ENCODE measurements around the gene PTPN22. TPM values are rescaled to one million over a fixed set of nuclear protein-coding genes. Genes with fewer than 3 reads are reported as not detected.

PTPN22 gene
- total RNA-seq, 2 experiments from 2014 or later, result 27.5 to 53.5 TPM

DNA sequence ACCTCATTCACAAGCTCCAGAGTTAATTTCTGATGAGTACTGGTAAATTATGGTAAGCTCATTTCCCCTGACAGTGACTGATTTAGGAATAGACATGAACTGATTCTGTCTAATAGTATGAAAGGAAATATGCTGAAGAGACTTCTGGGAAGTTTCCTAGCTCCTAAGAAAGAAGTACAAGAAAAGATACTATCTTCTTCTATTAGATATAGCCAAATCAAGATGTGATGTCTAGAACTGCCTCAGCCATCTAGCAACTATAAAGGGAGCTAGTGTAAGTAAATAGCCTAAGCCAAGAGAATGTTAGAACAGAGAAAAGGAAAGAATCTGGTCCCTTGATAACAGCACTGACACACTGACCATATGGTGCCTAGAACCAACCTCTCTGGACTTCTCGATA lies 101.5 kb downstream of the PTPN22 start:
- TF ChIP-seq EZH2phosphoT487 (IDR thresholded peaks at IDR 0.05; ENCODE audit: borderline replicate concordance, low read depth, low read length), result no peak
- Histone ChIP-seq H4K20me1 (ENCODE audit: insufficient read depth, low read length) (no peaks in the 10 kb centered on the region), H3K27ac (ENCODE audit: low read depth, low read length, poor library complexity, severe bottlenecking) (no peak overlapping the region), H2AFZ (ENCODE audit: low read length) (no peak overlapping the region), H3K79me2 (ENCODE audit: insufficient read depth, low read depth, low read length) (peaks cover 6% of the 10 kb centered on the region; the same call in 1 of the 2 replicates), H3K4me2 (ENCODE audit: low read length) (no peak overlapping the region), H3K36me3 (ENCODE audit: insufficient read depth, low read length) (peaks cover 70% of the 10 kb centered on the region), H3K9me3 (ENCODE audit: low read length) (no peaks in the 10 kb centered on the region), H3K4me1 (ENCODE audit: insufficient read depth, low read length, poor library complexity, severe bottlenecking) (no peaks in the 10 kb centered on the region), H3K4me3 (ENCODE audit: low read depth, low read length, poor library complexity, severe bottlenecking) (no peak overlapping the region), H3K9me2 (ENCODE audit: insufficient read depth, low read length) (no peaks in the 10 kb centered on the region)
- no peak for DNase-seq (ENCODE audit: low spot score)
- BruUV-seq (replicated peaks), result no TSS peak
- intact Hi-C loops (cut with micrococcal nuclease; ENCODE audit: unreplicated experiment), result no loop called here
- ChIA-PET CTCF (ENCODE audit: unreplicated experiment) (no interaction called here), POLR2A (interaction anchor here (0.5 to 1.6 kb wide), 6 partner anchors 8 to 207 kb away, joined by 3 to 8 read pairs (median 4); no protein-coding TSS in a partner anchor)

DNA sequence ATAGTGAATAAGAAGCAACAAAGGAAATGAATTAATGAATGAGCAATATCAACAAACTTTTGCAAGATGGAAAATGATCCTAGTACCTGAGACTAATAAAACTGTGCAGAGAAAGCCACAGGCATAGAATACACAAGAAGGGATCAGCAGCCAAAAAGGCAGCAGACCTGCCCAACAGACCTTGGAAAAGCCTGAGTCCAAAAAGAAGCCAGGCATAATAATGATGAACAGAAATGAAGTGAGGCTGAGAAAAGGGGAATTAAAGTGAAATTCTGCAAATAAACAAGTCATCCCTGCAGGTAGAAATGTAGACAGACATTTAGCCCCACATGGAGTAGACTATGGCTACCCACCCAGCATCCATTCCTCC lies 101.9 kb downstream of the PTPN22 start:
- no peaks in the 10 kb centered on the region for H4K20me1 ChIP-seq (ENCODE audit: insufficient read depth, low read length)
- ChIA-PET POLR2A (interaction anchor here (0.9 to 1.6 kb wide), 3 partner anchors 9 to 22 kb away, joined by 3 to 6 read pairs (median 5); no protein-coding TSS in a partner anchor), CTCF (ENCODE audit: unreplicated experiment) (no interaction called here)
- H3K4me2 ChIP-seq (ENCODE audit: low read length), result no peak overlapping the region
- no peak for DNase-seq (ENCODE audit: low spot score)
- H3K27ac ChIP-seq (ENCODE audit: low read depth, low read length, poor library complexity, severe bottlenecking), result no peak overlapping the region
- H3K36me3 ChIP-seq (ENCODE audit: insufficient read depth, low read length), result peaks cover 74% of the 10 kb centered on the region
- no peak overlapping the region for H3K4me3 ChIP-seq (ENCODE audit: low read depth, low read length, poor library complexity, severe bottlenecking)
- intact Hi-C loops (cut with micrococcal nuclease; ENCODE audit: unreplicated experiment), result no loop called here
- H3K79me2 ChIP-seq (ENCODE audit: insufficient read depth, low read depth, low read length), result peaks cover 6% of the 10 kb centered on the region; the same call in 1 of the 2 replicates
- H3K9me3 ChIP-seq (ENCODE audit: low read length), result no peaks in the 10 kb centered on the region
- no TSS peak for BruUV-seq (replicated peaks)
- TF ChIP-seq CTCF (conservative IDR thresholded peaks at IDR 0.05; ENCODE audit: low read length) (no peak), EZH2phosphoT487 (IDR thresholded peaks at IDR 0.05; ENCODE audit: borderline replicate concordance, low read depth, low read length) (no peak)
- H3K9me2 ChIP-seq (ENCODE audit: insufficient read depth, low read length), result no peaks in the 10 kb centered on the region
- H3K4me1 ChIP-seq (ENCODE audit: insufficient read depth, low read length, poor library complexity, severe bottlenecking), result no peaks in the 10 kb centered on the region
- H2AFZ ChIP-seq (ENCODE audit: low read length), result no peak overlapping the region

- Histone ChIP-seq H3K9me3 (ENCODE audit: low read length) (no peaks in the 10 kb centered on the region), H3K9me2 (ENCODE audit: insufficient read depth, low read length) (no peaks in the 10 kb centered on the region), H3K4me1 (ENCODE audit: insufficient read depth, low read length, poor library complexity, severe bottlenecking) (no peaks in the 10 kb centered on the region), H3K36me3 (ENCODE audit: insufficient read depth, low read length) (peaks cover 78% of the 10 kb centered on the region), H2AFZ (ENCODE audit: low read length) (no peak overlapping the region), H3K4me3 (ENCODE audit: low read depth, low read length, poor library complexity, severe bottlenecking) (no peak overlapping the region), H3K4me2 (ENCODE audit: low read length) (no peak overlapping the region), H4K20me1 (ENCODE audit: insufficient read depth, low read length) (no peaks in the 10 kb centered on the region), H3K79me2 (ENCODE audit: insufficient read depth, low read depth, low read length) (peaks cover 6% of the 10 kb centered on the region; the same call in 1 of the 2 replicates), H3K27ac (ENCODE audit: low read depth, low read length, poor library complexity, severe bottlenecking) (no peak overlapping the region)
- ChIA-PET CTCF (ENCODE audit: unreplicated experiment) (no interaction called here), POLR2A (interaction anchor here (0.6 to 1.5 kb wide), 3 partner anchors 9 to 1321 kb away, joined by 3 to 9 read pairs (median 5); partner anchors contain the start of gene PHTF1)
- TF ChIP-seq CTCF (conservative IDR thresholded peaks at IDR 0.05; ENCODE audit: low read length), result no peak
- TF ChIP-seq EZH2phosphoT487 (IDR thresholded peaks at IDR 0.05; ENCODE audit: borderline replicate concordance, low read depth, low read length), result no peak
- DNase-seq (ENCODE audit: low spot score), result no peak
- no TSS peak for BruUV-seq (replicated peaks)
- intact Hi-C loops (cut with micrococcal nuclease; ENCODE audit: unreplicated experiment), result no loop called here
Observed at GRCh38 chr1:113768916-113769600, 102.5 kb downstream of the PTPN22 start.
